GM18511 (cell line): ENCODE data around the gene NMD3.
A peak's percentile ranks its signal among the peaks of the same experiment; 100 is the strongest.
"Not testable (repeated sequence)": the region's sequence is repeated elsewhere in the genome, so short reads cannot be mapped to it uniquely, and the experiment has no call there.

ENCODE experiments used
- ATAC-seq: cut with Tn5 transposase; IDR thresholded peaks from one replicate; pipeline ENCODE4 v1.9.1; 2021; ENCODE audit warnings: mild to moderate bottlenecking, moderate library complexity; ENCODE audit not compliant: unreplicated experiment

NMD3 gene

DNA sequence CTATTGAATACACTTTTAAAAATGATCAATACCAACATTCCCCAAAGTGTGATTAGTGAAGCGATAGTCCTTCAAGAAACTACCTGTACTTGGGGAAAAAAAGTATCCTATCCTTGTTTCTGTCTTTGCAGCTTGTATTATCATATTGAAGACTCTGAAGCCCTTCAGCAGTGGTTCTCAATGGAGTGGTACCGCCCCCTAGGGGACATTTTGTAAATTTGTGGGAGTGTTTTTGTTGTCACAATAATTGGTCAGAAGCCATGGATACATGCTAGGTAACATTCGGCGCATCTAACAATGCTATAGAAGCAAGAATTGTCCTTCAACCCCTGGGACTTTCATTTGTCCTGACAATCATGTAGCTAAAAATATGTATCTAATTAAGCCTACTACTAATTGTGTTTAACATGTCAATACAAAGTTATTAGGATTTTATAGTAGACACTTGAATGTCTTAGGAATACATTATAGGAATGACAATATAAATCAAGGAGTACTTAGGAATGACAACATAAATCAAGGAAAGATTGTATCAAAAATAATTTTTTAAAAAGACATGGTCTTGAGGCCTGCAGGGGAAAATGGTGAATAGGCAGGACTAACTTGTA is 53.7 kb downstream of the NMD3 start:
- ATAC-seq: peak; percentile 82

DNA sequence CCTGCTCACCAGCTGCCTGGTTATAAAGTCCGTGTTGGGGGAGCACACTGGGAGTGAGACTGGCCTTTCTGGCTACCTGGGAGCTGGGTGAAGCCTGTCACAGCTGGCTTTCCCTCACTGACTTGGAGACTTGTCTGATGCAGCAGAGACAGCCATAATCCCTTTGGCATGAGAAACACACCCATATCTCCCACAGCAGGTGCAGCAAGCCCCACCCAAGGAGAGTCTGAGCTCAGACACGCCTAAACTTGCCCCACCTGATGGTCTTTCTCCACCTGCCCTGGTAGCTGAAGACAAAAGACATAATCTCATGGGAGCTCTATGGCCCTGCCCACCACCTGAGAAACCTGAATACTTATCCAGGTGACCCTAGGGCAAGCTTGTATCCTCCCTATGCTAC is 54.8 kb downstream of the NMD3 start:
- ATAC-seq: no peak

DNA sequence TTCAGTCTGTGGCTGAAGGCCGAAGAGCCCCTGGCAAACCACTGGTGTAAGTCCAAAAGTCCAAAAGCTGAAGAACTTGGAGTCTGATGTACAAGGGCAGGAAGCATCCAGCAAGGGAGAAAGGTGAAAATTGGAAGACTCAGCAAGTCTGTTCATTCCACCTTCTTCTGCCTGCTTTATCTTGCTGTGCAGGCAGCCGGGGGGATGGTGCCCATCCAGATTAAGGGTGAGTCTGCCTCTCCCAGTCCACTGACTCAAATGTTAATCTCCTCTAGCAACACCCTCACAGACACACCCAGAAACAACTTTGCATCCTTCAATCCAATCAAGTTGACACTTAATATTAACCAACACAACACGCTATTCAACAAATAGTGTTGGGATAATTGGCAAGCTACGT is 61.3 kb downstream of the NMD3 start:
- not testable (repeated sequence) for ATAC-seq

DNA sequence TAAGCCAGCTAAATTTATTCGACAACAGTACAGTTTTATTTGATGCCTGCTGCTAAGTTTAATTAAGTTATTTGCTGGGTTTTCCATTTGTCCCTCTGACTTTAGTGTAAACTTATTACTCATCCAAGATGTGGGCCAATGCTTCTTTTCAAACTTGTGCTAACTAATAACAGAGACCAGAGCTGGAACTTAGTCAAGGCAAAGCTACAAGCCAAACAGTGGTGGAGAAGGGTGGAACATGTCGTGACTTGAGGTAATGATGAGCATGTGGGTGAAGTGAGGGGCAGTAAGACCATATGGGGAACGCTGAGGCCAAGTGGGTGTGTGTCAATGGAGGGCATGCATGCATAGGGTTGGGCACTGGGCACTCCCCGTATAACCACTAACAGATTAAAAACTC is 63.9 kb downstream of the NMD3 start:
- ATAC-seq: no peak

DNA sequence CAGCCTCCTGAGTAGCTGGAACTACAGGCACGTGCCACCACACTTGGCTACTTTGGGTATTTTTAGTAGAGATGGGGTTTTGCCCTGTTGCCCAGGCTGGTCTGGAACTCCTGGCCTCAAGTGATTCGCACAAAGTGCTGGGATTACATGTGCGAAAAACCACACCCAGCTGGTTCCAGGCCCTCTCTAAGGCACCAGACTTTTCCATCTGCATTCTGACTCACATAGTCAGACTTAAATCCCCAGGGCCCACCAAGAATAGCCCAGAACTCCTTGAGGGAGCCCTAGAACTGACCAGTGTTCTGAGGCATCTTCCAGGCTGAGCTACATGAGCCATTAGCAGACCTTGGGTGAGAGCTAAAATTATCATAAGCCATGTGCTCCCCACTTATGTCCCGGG is 68.1 kb downstream of the NMD3 start:
- ATAC-seq: no peak

DNA sequence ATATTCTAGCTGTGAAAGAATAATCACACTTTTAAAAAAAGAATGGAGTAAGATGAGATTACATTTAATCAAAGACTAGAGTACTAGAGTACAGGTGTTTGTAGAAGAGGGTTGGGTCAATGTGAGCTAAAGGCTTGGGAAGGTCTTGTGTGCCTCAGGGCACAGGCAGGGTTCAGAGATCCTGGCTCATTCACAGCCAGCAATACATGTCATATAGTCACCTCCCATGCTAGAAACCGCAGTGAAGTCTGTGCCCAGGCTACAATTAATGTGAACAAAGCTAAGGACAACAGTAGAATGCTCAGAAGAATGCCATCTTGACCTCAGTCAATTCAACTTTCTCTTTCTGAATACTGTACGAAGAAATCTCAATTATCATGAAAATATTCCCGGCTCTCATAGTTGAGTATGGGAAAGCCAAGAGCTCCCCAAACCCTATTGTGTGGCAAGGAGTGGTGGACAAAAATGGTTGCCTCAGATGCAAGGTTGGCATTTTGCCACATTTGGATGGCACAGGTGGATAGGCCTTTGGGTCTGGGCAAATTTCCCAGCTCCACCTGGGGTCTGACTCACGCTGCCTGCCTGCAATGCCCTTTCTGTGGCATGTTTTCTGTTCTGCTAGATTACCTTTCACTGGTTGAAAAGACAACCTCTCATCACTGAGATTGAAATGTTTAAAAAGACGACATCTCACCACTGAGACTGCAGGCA is 70.2 kb downstream of the NMD3 start:
- ATAC-seq: no peak

DNA sequence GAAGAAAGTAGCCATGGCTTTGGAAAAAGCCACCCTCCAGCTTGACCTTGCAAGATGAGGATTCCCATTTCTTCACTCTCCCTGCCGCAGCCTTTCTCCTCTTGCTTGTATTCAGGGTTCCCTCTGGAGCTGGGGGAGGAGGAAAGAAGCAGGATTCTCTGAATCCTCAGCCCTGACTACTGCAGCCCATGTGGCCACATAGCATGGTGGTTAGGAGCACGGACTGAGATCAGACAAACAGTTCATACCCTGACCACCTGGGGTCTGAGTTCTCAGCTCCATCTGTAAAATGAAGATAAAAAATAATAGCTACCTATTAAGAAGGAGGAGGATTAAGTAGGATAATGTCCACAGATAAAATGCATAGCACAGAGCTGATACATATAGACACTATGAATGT is 72.3 kb downstream of the NMD3 start:
- ATAC-seq: no peak

DNA sequence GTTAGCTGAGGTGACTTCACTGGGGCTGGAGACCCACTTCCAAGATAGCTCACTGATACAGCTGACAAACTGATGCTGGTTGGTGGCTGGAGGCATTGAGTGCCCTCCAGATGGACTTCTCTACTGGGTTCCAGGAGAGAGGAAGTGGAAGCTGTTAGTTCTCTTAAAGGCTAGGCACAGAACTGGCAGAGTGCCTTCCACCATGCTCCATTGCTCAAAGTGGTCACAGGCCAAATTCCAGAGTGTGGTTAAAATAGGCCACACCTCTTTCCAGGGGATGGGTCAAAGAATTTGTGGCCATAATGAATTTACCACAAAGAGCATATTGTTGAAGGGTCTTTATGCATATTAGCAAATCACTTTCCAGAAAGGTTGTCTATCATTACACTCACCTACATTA is 74.2 kb downstream of the NMD3 start:
- no peak for ATAC-seq

DNA sequence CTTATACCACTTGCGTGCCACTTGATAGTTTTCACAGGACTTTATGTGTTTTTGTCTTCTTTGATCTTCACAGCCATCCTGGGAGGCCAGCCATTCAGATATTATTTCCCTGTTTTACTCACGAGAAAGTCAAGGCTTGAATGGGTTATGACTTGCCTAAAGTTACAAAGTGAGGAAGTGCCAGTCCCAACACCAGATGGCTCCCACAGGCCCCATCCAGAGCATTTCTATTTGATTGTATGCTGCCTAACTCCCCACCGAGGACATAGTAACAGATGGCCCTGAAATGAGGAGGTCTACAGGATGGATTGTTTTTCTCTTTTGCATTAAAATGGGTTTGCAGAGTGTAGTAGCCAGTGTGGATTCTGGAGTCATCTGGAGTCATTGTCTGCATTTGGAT is 75.7 kb downstream of the NMD3 start:
- ATAC-seq: no peak
